H1 (cell line): ENCODE measurements around the gene TMEM121B. TPM values are rescaled to one million over a fixed set of nuclear protein-coding genes. Genes with fewer than 3 reads are reported as not detected.

Experiments used
- GTF2F1 ChIP-seq: IDR thresholded peaks from 2 replicates; pipeline ENCODE4 v1.6.1; 2012; ENCODE audit warnings: low read depth, low read length, improper control_type of control experiment, borderline replicate concordance
- KDM5A ChIP-seq: fragments of 200-600 bp; IDR thresholded peaks from 2 replicates; pipeline ENCODE4 v1.7.1; 2012; ENCODE audit warnings: mild to moderate bottlenecking, low read length, inconsistent platforms, mixed read lengths
- TAF7 ChIP-seq: optimal IDR thresholded peaks from 2 replicates; pipeline ENCODE3; 2011; ENCODE audit warnings: low read depth, mild to moderate bottlenecking, inconsistent platforms, low read length, moderate library complexity, borderline replicate concordance
- polyA plus RNA-seq, 7 experiments: library from polyadenylated mRNA; depleted of rRNA in 3 of 7; stranded (reverse) in 5 of 7; unstranded in 2 of 7; fragments of >200 nt in 5 of 7; fragments of 200-250 nt in 2 of 7; gene quantifications; 1 replicate in 5 of 7; 2 replicates in 1 of 7; 4 replicates in 1 of 7; pipeline versions ENCODE4 v1.2.1 to v1.2.3, GENCODE V29; 2011 to 2013; ENCODE audit warnings: missing spikeins in 2 of 7, mixed read lengths in 2 of 7
- total RNA-seq: library from RNA; stranded (reverse); fragmentation: NEBNext Ultra II Directional; extraction: Animal tissue kit (Norgen Biotek cat#: 25700); gene quantifications from 2 replicates; pipeline ENCODE4 v1.2.1, GENCODE V29; 2021

Gene TMEM121B
- total and polyA plus RNA-seq, 2 of the 8 experiments (the other 6 are each of a cell fraction or from before 2014, with no cell fraction given), result 4.3 to 6.9 TPM

DNA sequence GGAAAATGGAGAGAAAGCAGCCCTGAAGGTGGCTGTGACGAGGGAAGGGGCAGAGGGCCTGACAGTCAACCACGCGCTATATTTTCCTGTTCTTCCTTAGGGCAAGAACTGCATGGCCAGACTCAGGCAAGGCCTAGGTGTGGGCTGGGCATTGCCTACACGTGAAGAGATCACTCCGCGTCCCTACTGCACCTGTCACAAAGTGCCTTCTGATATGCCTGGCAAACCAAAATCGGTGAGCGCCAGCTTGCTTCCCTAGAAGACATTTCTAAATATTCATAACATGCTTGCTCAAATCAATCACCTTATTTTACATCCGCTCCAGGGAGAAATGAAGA lies 6.3 kb downstream of the TMEM121B start (continued):
- TF ChIP-seq TAF7 (no peak), KDM5A (no peak), GTF2F1 (no peak)
- TF ChIP-seq, all 59 proteins: peak for 0
